Cerebellar nuclear complex (tissue), 1 donor: ENCODE results near the gene MAEA.

ENCODE experiments used
- DNase-seq, 2 experiments: peaks; one replicate each; lab custom pipeline; 2025; lab: John Stamatoyannopoulos, UW

Gene MAEA

DNA sequence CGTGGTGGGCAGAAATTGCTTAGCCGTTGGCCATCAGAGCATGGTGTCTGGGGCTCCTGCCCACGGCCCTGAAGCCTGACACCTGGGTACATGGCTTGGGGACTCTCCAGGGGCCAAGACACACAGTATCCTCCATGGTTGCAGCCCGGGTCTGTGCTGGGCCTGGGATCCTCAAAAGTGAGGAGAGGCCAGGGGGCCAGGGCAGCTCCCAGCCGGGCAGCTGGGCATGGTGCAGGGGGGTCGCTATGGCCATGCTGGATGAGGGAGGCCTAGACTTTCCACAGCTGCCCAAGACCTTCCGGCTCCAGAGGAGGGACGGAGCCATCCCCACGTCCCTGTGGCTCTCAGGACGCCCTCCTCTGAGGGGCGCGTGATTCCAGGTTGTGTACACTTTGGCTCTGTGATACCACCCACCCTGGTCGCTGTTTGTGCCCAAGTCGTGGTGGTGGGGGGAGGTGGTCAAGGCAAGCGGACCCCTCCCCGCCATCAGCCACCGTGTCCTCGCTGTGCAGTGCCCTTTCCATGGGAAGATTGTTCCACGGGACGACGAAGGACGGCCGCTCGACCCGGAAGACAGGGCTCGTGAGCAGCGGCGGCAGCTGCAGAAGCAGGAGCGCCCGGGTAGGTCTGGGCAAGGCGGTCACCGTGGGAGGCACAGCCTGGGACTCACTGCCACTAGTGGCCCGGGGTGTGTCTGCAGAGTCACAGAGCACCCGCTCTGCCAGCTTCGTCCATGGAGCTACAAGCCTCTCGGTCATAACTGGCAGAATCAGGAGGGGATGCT lies 90.9 kb downstream of the MAEA start:
- no peak for DNase-seq

DNA sequence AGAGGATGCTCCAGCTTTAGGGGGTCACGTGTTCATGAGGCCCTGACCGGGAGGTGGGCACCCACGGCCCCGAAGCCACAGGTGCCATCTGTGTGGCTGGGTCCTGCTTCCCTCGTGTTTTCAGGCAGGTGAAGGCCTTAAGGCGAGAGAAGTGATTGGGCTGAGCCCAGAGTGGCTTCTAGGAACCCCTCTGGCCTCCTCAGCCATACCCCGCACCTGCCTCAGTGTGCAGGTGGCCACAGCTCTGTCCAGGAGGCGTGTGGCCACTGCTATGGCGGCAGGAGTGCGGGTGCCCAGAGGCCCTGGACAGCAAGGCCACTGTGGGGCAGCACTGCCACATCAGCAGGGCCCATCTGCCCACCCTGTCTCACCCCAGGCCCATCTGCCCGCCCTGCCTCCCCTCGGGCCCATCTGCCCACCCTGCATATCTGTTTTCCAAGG lies 91.5 kb downstream of the MAEA start:
- no peak for DNase-seq

DNA sequence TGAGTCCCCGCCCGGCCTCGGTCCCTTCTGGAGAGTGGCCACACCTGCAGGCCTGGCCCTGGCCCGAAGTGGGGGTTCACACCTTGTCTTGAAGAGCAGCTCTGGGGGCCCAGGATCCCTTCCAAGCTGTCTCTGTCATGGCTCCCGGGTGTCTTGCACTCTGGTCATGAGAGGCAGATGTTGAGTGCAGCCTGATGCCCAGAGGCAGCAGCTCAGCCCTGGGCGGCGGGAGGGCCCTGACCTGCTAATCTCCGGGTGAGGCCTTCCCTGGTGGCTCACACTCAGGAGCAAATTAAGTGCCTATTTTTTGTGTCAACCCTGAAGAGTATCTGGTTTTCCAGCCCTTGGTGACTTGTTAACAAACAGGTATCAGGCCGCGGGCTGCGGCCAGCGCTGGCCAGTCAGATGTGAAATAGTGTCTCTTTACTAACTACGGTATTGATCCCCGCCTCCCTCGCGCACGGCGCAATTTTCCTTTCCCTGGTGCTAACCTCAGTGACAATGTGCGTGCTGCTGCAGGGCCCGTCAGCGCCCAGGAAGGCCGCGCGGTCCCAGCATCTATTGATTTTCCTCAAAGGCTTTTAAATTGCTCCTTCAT lies 92.4 kb downstream of the MAEA start:
- DNase-seq, result no peak

DNA sequence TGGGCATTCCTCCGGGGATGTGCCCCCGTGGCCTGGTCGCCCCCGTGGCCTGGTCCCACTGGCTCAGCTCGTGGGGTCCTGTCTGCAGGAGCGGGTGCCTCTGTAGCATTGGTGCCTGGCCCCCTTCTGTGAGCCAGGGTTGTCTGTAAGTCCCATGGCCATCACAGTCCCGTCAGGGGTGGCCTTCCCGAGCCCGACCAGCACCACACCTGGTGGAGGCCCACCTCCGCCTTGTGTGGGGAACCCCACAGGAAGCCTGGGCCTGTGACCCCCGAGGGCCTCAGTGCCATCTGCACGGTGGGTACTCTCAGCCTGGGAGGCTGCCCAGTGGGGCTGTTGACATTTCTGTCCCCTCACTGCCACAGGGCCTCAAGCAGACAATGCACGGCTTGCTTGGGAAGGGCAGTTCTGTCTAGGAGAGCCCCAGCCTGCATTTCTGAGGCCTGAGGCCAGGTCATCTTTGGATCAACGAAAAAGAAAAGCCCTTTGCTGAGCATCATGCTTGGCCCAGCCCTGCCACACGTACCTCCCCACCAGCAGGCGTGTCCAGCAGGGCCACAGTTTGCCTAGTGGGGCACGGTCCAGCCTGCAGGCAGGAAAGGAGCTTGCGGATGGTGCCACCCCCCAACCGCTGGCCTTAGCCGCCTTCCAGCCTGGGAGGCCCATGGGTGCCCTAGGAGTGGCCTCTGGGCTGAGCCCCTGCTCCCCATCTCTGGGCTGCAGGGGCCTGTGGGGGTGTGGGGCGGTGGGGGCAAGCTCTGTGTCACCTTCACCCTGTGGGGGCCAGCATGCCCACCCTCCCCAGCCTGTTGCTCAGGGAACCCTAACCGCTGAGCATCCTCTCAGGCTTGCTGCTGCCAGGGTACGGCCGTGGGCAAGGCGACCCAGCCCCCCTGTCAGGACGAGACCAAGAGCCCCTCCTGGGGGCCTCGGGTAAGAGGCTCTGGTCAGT lies 93.4 kb downstream of the MAEA start:
- no peak for DNase-seq

DNA sequence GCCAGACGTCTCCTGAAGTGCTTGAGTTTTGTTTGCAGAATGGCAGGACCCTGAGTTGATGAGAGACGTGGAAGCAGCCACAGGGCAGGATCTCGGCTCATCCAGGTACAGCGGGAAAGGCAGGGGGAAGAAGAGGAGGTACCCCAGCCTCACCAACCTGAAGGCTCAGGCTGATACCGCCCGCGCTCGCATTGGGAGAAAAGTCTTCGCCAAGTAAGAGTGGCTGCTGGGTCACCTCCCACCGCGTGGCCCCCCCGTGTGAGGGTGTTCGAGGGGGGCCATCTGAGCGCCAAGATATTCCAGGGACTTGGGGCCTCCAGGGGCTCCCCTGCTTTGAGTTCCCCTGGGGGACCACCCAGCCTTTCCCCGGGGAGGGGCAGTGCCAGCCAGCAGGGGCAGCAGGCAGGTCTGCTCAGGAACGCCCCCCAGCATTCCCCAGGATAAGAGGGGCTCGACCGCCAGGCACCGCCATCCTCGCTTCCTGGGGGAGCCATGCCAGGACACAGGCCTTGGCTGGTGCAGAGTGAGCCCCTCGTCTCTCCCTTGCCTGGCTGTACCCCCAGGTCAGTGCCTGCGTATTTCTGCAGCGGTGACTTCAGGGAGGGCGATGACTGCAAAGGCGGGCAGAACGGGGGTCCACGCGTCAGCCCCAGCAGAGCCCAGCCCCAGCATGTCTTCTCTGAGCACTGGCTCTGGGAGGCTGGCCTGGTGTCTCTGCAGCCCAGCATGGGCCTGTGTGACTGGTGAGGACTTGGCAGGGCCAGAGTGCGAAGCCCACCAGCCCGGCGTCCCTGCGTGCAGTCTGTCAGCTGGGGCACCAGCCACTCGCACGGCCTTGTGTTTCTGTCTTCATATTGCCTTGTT lies 94.3 kb downstream of the MAEA start:
- no peak for DNase-seq

DNA sequence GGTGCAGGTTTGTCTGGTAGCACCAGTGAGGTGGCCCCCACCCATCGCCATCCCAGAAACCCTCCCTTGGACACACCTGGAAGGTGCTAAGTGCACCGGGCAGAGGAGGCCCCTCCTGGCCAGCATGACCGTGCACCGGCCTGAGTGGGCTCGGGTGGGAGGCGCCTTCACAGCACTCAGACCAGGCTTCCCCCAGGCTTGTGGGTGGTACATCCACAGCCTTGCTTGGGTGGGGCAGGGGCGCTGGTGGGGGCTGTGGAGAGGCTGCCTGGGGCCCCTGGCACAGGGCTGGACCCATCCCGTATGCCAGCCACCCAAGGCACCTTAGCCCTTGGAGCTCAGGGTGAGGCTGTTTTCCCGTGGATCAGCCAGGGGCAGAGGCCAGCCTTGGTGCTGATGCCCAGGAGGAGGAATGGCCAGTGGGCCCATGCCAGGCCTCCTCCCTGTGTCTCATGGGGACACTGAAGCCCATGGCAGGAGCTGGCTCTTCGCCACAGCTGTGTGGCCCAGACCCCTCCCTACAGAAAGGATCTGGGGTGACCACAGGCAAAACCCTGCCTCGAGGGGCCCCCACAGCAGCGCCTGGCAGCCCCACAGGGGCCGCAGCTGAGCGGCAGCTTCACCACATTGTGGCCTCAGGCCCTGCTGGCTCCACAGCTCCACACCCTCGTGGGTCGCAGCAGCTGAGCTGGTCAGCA lies 95.1 kb downstream of the MAEA start:
- DNase-seq, result no peak

DNA sequence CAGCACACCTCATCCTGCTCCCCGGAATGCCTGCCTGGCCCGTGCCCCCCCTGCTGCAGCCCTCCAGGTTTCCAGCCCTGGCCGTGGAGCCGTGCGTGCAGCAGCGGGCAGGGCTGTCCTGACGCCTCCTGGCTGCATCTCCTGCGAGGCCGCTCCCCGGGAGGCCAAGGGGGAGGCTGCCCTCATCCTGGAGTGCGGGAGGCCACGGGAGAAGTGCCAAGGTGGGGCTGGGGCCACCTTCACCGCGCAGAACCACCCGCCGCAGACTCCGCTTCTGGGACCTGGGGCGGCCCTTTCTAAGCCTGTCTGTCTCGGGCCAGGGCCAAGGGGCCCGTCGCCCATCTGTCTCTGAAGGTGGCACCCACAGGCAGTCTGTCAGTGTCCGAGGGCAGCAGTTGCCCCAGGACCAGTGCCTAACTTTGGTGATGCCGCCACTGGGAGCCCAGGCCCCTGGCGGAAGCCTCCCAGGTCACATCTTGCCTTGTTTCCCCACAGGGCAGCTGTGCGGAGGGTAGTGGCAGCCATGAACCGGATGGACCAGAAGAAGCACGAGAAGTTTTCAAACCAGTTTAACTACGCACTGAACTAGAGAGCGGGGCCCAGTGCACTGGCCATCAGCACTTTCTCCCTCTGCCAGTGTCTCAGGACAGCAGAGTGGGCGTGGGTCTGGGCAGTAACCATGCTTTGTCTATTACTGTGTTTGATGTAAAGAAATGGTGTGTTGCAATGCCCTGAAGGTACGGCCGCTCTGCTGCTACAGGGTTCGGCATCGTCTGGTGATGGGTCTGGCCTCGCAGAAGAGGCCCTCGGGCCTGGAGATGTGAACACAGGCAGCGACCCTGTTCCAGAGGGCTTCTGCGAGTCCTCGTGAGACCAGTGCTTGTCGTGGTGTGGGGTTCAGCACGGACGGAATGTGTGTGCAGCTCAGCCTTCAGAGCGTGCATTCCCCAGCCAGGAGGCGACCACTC lies 96.0 kb downstream of the MAEA start:
- no peak for DNase-seq
